GM19467 (cell line): ENCODE results near the gene LPO.
A peak's percentile ranks its signal among the peaks of the same experiment; 100 is the strongest.

Source experiments
- ATAC-seq: cut with Tn5 transposase; IDR thresholded peaks from one replicate; pipeline ENCODE4 v1.9.1; 2021; ENCODE audit warnings: mild to moderate bottlenecking, moderate library complexity; ENCODE audit not compliant: unreplicated experiment

Gene LPO

GRCh38 chr17:58238147-58238634, at the start of gene LPO:
LPO (plus strand) TSS chr17:58238584; CDS start chr17:58242980, 4,396 bp downstream.
- ATAC-seq: no peak

GRCh38 chr17:58189436-58190146, 48.8 kb upstream of the LPO start:
- no peak for ATAC-seq

GRCh38 chr17:58191241-58191896, 47.0 kb upstream of the LPO start:
- ATAC-seq: no peak

GRCh38 chr17:58192612-58193011, 45.8 kb upstream of the LPO start, which contains the start of gene EPX:
EPX (plus strand) TSS chr17:58192726; CDS start chr17:58192847, 121 bp downstream.
- ATAC-seq: no peak

GRCh38 chr17:58193641-58194255, 44.6 kb upstream of the LPO start:
- no peak for ATAC-seq

- no peak for ATAC-seq
Observed at GRCh38 chr17:58195518-58196123, 42.8 kb upstream of the LPO start.

GRCh38 chr17:58196610-58197009, 41.8 kb upstream of the LPO start:
- ATAC-seq: no peak

GRCh38 chr17:58200024-58200633, 38.3 kb upstream of the LPO start:
- no peak for ATAC-seq

- no peak for ATAC-seq
Observed at GRCh38 chr17:58202859-58203258, 35.5 kb upstream of the LPO start.

- ATAC-seq: no peak
Observed at GRCh38 chr17:58204796-58205195, 33.6 kb upstream of the LPO start.

- ATAC-seq: no peak
Observed at GRCh38 chr17:58205936-58206335, 32.4 kb upstream of the LPO start.

GRCh38 chr17:58207451-58207850, 30.9 kb upstream of the LPO start:
- no peak for ATAC-seq

- ATAC-seq: no peak
Observed at GRCh38 chr17:58208344-58208743, 30.0 kb upstream of the LPO start.

GRCh38 chr17:58210922-58211321, 27.5 kb upstream of the LPO start:
- ATAC-seq: no peak

- ATAC-seq: no peak
Observed at GRCh38 chr17:58215685-58216084, 22.7 kb upstream of the LPO start.

- no peak for ATAC-seq
Observed at GRCh38 chr17:58217766-58218165, 20.6 kb upstream of the LPO start.

GRCh38 chr17:58219007-58219788, 19.2 kb upstream of the LPO start, which contains the start of gene MKS1:
MKS1 (minus strand) TSS chr17:58219255; CDS start chr17:58219230, 25 bp downstream.
- peak; percentile 92 for ATAC-seq

- ATAC-seq: no peak
Observed at GRCh38 chr17:58219789-58220183, 18.6 kb upstream of the LPO start.

- ATAC-seq: no peak
Observed at GRCh38 chr17:58224315-58224714, 14.1 kb upstream of the LPO start.

GRCh38 chr17:58227733-58228132, 10.7 kb upstream of the LPO start:
- no peak for ATAC-seq
